IMR-90 (cell line): ENCODE results near the gene FSD1.

Experiments used
- CEBPB ChIP-seq: IDR thresholded peaks from 2 replicates; pipeline ENCODE4 v1.6.1; 2012; ENCODE audit warnings: low read depth, low read length, improper control_type of control experiment
- CTCF ChIP-seq: conservative IDR thresholded peaks from 2 replicates; pipeline ENCODE4 v1.5.1; 2012; ENCODE audit warnings: mild to moderate bottlenecking, low read depth, low read length, improper control_type of control experiment
- ELK1 ChIP-seq: fragments of 150-350 bp; IDR thresholded peaks from 2 replicates; pipeline ENCODE4 v1.6.1; 2016; ENCODE audit warnings: low read depth, mild to moderate bottlenecking, low read length, moderate library complexity, borderline replicate concordance
- FOS ChIP-seq: fragments of 150-350 bp; IDR thresholded peaks from 2 replicates; pipeline ENCODE4 v1.6.1; 2016; ENCODE audit warnings: low read depth, low read length
- MAFK ChIP-seq: IDR thresholded peaks from 2 replicates; pipeline ENCODE4 v1.6.1; 2012; ENCODE audit warnings: low read depth, low read length, improper control_type of control experiment
- MAZ ChIP-seq: IDR thresholded peaks from 2 replicates; pipeline ENCODE4 v1.6.1; 2012; ENCODE audit warnings: low read depth, mild to moderate bottlenecking, low read length, improper control_type of control experiment, moderate library complexity, borderline replicate concordance
- POLR2A ChIP-seq: IDR thresholded peaks from 2 replicates; pipeline ENCODE4 v1.6.1; 2012; ENCODE audit warnings: mild to moderate bottlenecking, low read depth, low read length
- RCOR1 ChIP-seq: IDR thresholded peaks from 2 replicates; pipeline ENCODE4 v1.6.1; 2012; ENCODE audit warnings: mild to moderate bottlenecking, low read length, improper control_type of control experiment; ENCODE audit not compliant: insufficient replicate concordance
- RFX5 ChIP-seq: IDR thresholded peaks from 2 replicates; pipeline ENCODE4 v1.8.0; 2012; ENCODE audit warnings: low read depth, mild to moderate bottlenecking, low read length, moderate library complexity
- SMC3 ChIP-seq: fragments of 150-350 bp; IDR thresholded peaks from 2 replicates; pipeline ENCODE4 v1.6.1; 2016; ENCODE audit warnings: low read depth, mild to moderate bottlenecking, antibody characterized with exemption, low read length, moderate library complexity

GRCh38 chr19:4367781-4368127 lies 63.4 kb downstream of the FSD1 start:
- TF ChIP-seq CTCF, result no peak
- TF ChIP-seq POLR2A, result no peak
- TF ChIP-seq CEBPB, result no peak
- TF ChIP-seq RCOR1, result no peak
- TF ChIP-seq FOS, result no peak
- TF ChIP-seq MAZ, result no peak
- TF ChIP-seq MAFK, result no peak
- no peak for TF ChIP-seq SMC3
- TF ChIP-seq RFX5, result no peak
- TF ChIP-seq ELK1, result no peak
